ENCODE measurements around the gene SSC5D. TPM values are rescaled to one million over a fixed set of nuclear protein-coding genes. Genes with fewer than 3 reads are reported as not detected.

The SSC5D gene
- total RNA-seq, 4 donors from 2014 or later = 1.7 to 2.9 (median 2.2) TPM

DNA sequence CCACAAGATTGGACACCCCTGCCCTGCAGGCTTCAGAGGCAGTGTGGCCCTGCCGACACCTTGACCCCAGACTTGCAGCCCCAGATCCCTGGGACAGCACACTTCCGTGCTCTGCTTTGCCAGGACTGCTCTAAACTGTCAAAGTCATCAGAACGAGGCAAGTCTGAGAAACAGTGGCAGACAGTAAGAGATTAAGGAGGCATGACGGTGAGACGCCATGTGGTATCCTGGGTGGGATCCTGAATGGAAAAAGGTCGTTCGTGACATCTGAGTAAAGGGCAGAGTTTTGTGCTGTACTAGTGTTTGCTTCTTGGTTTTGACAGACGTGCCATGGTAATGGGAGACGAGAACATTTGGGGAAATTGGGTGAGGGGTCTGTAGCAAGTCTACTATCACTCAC is 78.6 kb downstream of the SSC5D start:
- H3K36me3 ChIP-seq = no peaks in the 10 kb centered on the region
- no peak overlapping the region for H3K4me3 ChIP-seq (replicated peaks in 1 of 3)
- no peaks in the 10 kb centered on the region for H3K9me3 ChIP-seq
- H3K4me1 ChIP-seq = no peaks in the 10 kb centered on the region
- TF ChIP-seq, protein P1, sequence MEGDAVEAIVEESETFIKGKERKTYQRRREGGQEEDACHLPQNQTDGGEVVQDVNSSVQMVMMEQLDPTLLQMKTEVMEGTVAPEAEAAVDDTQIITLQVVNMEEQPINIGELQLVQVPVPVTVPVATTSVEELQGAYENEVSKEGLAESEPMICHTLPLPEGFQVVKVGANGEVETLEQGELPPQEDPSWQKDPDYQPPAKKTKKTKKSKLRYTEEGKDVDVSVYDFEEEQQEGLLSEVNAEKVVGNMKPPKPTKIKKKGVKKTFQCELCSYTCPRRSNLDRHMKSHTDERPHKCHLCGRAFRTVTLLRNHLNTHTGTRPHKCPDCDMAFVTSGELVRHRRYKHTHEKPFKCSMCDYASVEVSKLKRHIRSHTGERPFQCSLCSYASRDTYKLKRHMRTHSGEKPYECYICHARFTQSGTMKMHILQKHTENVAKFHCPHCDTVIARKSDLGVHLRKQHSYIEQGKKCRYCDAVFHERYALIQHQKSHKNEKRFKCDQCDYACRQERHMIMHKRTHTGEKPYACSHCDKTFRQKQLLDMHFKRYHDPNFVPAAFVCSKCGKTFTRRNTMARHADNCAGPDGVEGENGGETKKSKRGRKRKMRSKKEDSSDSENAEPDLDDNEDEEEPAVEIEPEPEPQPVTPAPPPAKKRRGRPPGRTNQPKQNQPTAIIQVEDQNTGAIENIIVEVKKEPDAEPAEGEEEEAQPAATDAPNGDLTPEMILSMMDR (IDR thresholded peaks at IDR 0.05) = no peak
- no peak for TF ChIP-seq POLR2A (IDR thresholded peaks at IDR 0.05)
- intact Hi-C loops (cut with DNase I) = no loop called here
- no peak for DNase-seq
- H3K27ac ChIP-seq = no peak overlapping the region
- H3K27me3 ChIP-seq = no peaks in the 10 kb centered on the region
- WGBS, 2 donors = 44 to 57% methylated on average over 9 of the region's 9 CpGs

DNA sequence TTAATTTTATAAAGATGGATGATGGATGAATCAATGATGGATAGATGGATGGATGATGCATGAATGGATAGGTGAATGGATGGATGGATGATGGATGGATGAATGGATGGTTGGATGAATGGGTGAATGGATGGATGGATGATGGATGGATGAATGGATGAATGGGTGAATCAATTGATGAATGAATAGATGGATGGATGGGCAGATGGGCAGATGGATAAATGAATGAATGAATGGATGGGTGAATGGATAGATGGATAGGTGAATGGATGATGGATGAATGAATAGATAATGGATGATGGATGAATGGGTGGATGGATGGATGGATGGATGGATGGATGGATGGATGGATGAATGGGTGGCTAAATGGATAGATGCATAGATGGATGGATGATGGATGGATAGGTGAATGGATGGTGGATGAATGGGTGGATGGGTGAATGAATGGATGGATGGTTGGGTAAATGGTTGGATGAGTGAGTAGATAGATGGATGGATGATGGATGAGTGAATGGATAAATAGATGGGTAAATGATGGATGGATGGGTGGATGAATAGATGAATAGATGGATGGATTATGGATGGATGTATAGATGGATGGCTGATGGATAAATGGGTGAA is 79.6 kb downstream of the SSC5D start:
- Histone ChIP-seq H3K27me3 (no peaks in the 10 kb centered on the region), H3K27ac (no peak overlapping the region), H3K9me3 (no peaks in the 10 kb centered on the region), H3K36me3 (no peaks in the 10 kb centered on the region), H3K4me3 (replicated peaks in 1 of 3) (no peak overlapping the region), H3K4me1 (no peaks in the 10 kb centered on the region)
- no peak for DNase-seq
- no peak for TF ChIP-seq POLR2A (IDR thresholded peaks at IDR 0.05)
- TF ChIP-seq, protein P1 (IDR thresholded peaks at IDR 0.05) = no peak
- intact Hi-C loops (cut with DNase I) = no loop called here

Other genes with a start within 250 kb of the SSC5D start
- gene PPP6R1, start 229.4 kb upstream of the SSC5D start, total RNA-seq = 10 to 100 TPM; 26.1 to 99.8 (median 54.2) TPM
- gene HSPBP1, start 208.3 kb upstream of the SSC5D start, total RNA-seq = 10 to 100 TPM; 24.2 to 48.4 (median 31.2) TPM
- gene BRSK1, start 204.4 kb upstream of the SSC5D start, total RNA-seq = 1 to 10 TPM in 1 of 4 donors, under 1 TPM in 1, not detected in 2; 0.83 to 1.2 TPM
- 1 to 10 TPM in 1 of 4 donors, not detected in 3; 1.3 TPM for gene TMEM150B, start 163.1 kb upstream of the SSC5D start, total RNA-seq
- gene KMT5C, start 148.6 kb upstream of the SSC5D start, total RNA-seq = 10 to 100 TPM in 3 of 4 donors, 1 to 10 TPM in 1; 7.5 to 22.0 (median 15.4) TPM
- gene COX6B2, start 133.7 kb upstream of the SSC5D start, total RNA-seq = under 1 TPM in 1 of 4 donors, not detected in 3; 0.94 TPM
- not detected for gene GARIN5B, start 125.2 kb upstream of the SSC5D start, total RNA-seq
- not detected for gene IL11, start 118.0 kb upstream of the SSC5D start, total RNA-seq
- gene TMEM190, start 111.6 kb upstream of the SSC5D start, total RNA-seq = not detected
- gene TMEM238, start 104.1 kb upstream of the SSC5D start, total RNA-seq = 10 to 100 TPM in 3 of 4 donors, 1 to 10 TPM in 1; 6.3 to 73.5 (median 31.2) TPM
- 100 to 1,000 TPM; 156 to 404 (median 205) TPM for gene RPL28, start 102.5 kb upstream of the SSC5D start, total RNA-seq
- gene UBE2S, start 80.6 kb upstream of the SSC5D start, total RNA-seq = 10 to 100 TPM in 2 of 4 donors, 1 to 10 TPM in 2; 5.7 to 13.3 (median 9.8) TPM
- not detected for gene SHISA7, start 45.1 kb upstream of the SSC5D start, total RNA-seq
- gene ISOC2, start 26.8 kb upstream of the SSC5D start, total RNA-seq = 100 to 1,000 TPM in 2 of 4 donors, 10 to 100 TPM in 2; 52.1 to 178 (median 100) TPM
- gene C19orf85, start 23.7 kb upstream of the SSC5D start, total RNA-seq = not detected
- 10 to 100 TPM in 2 of 4 donors, 1 to 10 TPM in 2; 2.1 to 12.0 (median 6.5) TPM for gene ZNF628, start 11.8 kb upstream of the SSC5D start, total RNA-seq
- gene NAT14, start 3.2 kb upstream of the SSC5D start, total RNA-seq = 10 to 100 TPM in 2 of 4 donors, 1 to 10 TPM in 2; 5.1 to 28.3 (median 12.2) TPM
- not detected for gene SBK2, start 48.7 kb downstream of the SSC5D start, total RNA-seq
- gene SBK3, start 57.1 kb downstream of the SSC5D start, total RNA-seq = 10 to 100 TPM in 1 of 4 donors, under 1 TPM in 1, not detected in 2; 0.94 to 14.8 TPM
- gene ZNF579, start 92.4 kb downstream of the SSC5D start, total RNA-seq = 1 to 10 TPM; 4.0 to 7.5 (median 6.6) TPM
- gene FIZ1, start 111.1 kb downstream of the SSC5D start, total RNA-seq = 10 to 100 TPM in 3 of 4 donors, 1 to 10 TPM in 1; 9.0 to 18.5 (median 14.0) TPM
- gene ZNF524, start 111.9 kb downstream of the SSC5D start, total RNA-seq = 10 to 100 TPM; 13.0 to 34.2 (median 28.9) TPM
- gene ZNF865, start 117.2 kb downstream of the SSC5D start, total RNA-seq = 10 to 100 TPM in 2 of 4 donors, 1 to 10 TPM in 2; 5.5 to 12.6 (median 9.1) TPM
- gene ZNF784, start 136.1 kb downstream of the SSC5D start, total RNA-seq = 10 to 100 TPM in 1 of 4 donors, 1 to 10 TPM in 3; 5.1 to 10.0 (median 8.7) TPM
- gene ZNF580, start 152.6 kb downstream of the SSC5D start, total RNA-seq = 10 to 100 TPM; 29.9 to 61.1 (median 44.8) TPM
- 10 to 100 TPM; 11.1 to 23.9 (median 15.8) TPM for gene ZNF581, start 155.2 kb downstream of the SSC5D start, total RNA-seq
- gene CCDC106, start 159.8 kb downstream of the SSC5D start, total RNA-seq = 10 to 100 TPM; 11.2 to 23.2 (median 20.7) TPM
- 100 to 1,000 TPM in 1 of 4 donors, 10 to 100 TPM in 3; 68.4 to 115 (median 85.7) TPM for gene U2AF2, start 166.6 kb downstream of the SSC5D start, total RNA-seq
- gene EPN1, start 186.8 kb downstream of the SSC5D start, total RNA-seq = 100 to 1,000 TPM in 1 of 4 donors, 10 to 100 TPM in 3; 34.8 to 102 (median 72.2) TPM
- gene NLRP9, start 250.0 kb downstream of the SSC5D start, total RNA-seq = not detected

All from thyroid gland (tissue), 4 donors.